DMS153 (cell line): ENCODE measurements around the gene NKD1.

Source experiments
- DNase-seq: peaks from one replicate; lab custom pipeline; 2025; lab: John Stamatoyannopoulos, UW

The NKD1 gene

DNA sequence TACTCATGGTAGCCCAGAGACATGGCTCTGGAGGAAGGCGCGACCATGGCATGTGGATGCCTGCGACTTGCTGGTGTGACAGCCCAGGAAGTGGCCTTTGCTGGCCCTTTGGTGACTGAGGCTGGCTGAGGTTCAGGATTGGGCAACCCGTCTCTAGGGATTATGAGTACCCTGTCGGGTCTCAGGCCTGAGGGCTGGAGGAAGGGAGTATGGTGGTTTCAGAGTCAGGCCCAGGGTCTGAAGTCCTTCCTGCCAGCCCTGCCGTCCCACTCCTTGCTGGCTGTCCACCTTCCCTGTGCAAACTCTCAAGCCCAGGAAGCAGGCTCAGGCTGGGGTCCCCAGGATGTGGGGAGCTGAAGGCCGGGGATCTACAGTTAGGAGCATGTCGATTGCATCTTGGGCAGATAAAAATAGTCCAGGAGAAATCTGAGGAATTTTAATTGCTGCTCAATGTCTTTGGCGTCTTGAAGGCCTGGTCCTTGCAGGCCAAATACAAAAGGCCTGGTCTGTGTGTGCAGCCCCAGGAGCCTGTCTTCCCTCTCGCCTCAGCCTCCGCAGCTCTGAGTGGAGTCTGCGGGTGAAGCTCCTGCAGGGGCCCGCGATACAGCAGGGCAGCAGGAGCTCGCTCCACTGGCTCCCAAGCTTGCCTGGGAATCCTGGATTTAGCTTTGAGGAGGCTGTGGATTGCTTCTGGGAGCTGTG, 52.5 kb downstream of the NKD1 start:
- DNase-seq, result no peak

- no peak for DNase-seq
Observed at GRCh38 chr16:50601341-50601740, 53.1 kb downstream of the NKD1 start.

DNA sequence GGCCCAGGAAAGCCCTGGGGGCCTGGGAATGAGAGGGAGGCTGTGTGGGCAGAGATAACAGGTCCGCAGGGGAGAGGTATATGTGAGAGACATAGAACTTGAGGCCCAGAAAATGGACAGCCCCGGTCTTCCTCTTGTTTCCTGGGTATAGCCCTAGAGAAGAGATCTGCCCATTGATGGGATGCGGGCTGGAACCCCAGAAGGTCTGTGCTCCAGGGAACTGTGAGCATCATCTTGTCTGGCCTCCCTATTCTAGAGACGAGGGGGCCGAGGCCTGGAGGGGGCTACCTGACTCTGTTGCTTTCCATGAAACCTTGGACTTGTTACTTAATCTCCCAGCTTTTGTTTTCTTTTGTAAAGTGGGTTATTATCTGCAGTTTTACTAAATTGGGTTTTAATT, 53.9 kb downstream of the NKD1 start:
- DNase-seq, result no peak

DNA sequence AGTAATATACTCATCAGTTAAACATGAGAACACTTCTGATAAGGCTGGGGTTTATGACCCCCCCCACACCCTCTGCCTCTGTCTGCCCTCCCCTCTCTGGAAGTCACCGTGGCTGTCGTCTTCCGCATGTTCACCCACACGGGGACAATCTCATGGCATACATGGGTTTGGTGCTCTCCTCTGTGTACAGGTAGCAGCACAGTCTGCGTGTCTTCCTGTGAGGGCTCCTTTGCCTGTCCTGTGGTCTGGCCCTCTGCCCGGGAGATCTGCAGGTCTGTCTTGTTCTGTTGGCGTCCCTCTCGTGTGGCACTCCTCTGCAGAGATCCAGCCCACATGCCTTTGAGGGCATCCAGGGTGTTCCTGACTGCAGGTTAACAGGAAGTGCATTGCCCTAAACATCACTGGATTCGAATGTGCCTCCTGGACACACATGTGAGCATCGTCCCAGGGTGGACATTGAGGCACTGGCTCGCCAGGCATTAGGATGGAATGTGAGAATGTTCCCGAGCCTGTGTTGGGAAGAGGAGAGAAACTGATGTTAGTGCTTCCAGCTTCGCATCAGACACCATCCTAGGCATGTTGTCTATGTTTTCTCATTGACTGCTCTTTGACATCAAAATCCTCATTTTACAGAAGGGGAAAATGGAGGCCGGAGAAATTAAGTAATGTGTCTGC, 54.5 kb downstream of the NKD1 start:
- no peak for DNase-seq

DNA sequence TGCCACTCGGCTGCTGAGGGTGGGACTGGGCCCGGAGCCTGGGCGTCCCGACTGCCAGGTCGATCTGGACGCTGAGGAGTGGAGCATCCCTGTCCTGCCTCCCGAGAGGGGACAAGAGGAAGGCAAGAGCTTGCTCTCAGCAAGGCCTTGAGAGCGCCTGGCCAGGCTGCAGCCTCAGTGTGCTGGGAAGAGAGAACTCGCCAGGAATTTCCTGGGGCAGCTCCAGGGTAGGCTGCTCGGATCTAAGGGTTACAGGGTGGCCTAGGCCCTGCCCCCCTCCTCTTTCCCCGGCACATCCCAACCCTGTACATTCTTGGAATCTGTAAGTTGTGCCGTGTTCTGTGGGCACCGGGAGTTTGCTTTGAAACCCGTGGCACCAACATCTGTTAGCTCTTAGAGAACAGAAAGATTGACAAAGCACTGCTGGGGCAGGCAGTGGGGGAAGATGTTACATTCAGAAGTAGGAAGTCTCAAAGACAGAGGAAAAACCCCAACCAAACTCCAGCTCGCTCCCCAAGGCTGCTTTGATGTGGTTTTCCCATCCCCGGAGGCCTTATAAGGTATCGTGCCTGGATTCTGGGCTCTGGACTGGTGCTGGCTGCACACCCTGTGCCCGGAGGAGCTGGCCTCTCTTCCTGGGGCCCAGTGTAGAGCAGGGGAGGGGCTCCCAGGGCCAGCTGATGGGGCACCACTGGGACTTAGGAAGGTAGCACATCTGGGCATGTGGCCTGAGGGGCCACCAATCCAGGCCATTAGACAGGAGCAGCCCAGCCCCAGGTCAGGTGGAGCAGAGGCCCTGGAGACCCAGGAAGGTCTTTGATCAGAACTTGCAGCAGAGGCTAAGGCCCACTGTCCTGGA, 55.2 kb downstream of the NKD1 start:
- no peak for DNase-seq

DNA sequence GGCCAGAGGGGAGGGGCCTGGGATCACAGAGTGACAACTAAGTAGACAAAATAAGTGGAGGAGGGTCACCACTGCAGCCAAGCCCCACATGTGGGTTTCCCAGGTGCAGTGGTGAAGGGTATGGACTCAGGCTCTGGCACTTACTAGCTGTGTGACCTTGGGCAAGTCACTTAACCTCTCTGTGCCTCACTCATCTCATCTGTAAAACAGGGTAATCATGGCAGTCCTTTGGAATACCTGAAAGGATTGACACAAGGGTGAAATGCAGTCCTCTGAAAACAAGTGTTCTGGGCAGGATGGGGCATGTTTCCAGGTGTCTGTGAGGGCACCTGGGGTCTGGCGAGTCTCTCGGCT, 55.8 kb downstream of the NKD1 start:
- no peak for DNase-seq

DNA sequence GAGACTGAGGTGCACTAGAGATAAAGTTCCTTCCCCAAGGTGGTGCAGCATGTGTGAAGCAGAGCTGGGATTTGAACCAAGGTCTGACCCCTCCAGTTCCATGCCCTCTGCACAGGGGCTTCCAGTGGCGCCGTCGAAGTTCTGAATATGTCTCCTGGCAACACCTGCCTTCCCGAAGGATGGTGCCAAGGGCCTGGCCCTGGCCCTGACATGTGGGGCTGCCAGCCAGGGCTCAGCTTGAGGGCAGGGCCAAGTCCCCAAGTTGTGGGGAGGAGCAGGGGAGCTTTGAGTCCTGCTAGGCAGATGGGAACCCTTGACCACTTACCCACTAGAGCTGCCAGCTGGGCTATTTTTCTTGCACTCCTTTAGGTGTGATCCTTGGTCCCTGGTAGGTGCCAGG, 56.4 kb downstream of the NKD1 start:
- no peak for DNase-seq

DNA sequence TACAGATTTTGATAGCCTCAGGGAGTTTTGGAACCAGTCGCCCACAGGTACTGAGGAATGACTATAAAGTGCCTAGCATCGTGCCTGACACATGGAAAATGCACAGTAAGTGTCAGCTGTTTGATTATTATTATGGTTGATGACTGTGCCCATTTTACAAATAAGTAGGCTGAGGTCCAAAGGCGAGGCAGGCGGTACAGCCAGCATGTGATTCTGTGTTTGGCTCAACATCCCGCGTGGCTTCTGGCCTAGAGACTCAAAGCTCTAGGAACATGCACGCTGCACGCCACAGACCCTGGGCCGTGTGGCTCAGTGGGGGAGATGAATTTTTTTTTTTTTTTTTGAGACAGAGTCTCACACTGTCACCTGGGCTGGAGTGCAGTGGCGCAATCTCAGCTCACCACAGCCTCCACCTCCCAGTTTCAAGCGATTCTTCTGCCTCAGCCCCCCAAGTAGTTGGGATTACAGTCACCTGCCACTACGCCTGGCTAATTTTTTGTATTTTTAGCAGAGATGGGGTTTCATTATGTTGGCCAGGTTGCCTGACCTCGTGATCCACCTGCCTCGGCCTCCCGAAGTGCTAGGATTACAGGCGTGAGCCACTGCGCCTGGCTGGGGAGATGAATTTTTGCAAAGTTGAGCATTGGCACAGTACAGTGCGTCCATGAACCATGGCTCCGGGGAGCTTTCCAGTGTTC, 57.7 kb downstream of the NKD1 start:
- DNase-seq, result no peak

GRCh38 chr16:50606431-50607050, 58.3 kb downstream of the NKD1 start:
- no peak for DNase-seq

DNA sequence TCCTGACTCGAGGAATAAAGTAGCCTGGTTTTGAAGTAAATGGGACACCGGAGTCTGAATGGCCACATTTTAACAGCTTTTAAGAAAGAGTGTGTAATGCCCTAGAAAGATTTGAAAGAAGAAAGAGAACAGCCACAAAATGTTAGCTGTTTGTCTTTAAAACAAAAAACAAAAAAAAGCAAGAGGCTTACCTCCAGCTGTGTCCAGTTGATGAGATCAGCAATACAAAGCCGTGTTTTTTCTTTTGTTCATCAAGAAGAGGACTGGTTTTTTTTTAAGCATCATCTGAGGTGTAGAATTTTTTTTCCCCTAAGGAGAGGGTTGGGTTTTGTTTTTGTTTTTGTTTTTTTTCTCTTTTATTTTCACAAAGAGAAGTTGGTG, 58.8 kb downstream of the NKD1 start:
- DNase-seq, result no peak

GRCh38 chr16:50607447-50607846, 59.3 kb downstream of the NKD1 start:
- no peak for DNase-seq

DNA sequence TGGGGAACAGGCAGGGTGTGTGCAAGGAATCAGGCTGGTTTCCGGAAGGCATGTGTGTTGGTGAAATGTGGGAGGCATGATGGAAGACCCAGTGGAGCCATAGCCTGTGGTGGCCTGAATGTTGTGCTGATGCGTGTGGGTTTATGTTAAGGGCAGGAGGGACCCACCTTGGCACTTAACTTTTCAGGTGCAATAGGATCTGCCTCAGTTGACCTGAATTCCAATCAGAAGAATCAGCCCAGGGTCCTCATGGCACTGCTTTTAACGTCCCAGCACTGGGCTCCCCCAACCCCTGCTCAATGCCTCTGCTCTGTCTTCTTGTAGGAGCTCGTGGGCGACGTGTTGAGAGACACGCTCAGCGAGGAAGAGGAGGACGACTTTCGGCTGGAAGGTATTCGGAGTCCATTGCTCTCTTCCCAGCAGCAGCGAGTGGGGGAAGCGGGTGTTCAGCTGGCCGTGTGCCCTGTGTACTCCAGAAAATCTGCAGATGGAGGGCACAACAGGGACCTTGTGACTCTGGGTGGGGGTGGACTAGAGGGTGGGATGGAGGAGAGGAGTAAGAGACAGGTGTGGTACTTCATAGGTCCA, 59.9 kb downstream of the NKD1 start:
- no peak for DNase-seq

- no peak for DNase-seq
Observed at GRCh38 chr16:50609049-50609448, 60.9 kb downstream of the NKD1 start.

DNA sequence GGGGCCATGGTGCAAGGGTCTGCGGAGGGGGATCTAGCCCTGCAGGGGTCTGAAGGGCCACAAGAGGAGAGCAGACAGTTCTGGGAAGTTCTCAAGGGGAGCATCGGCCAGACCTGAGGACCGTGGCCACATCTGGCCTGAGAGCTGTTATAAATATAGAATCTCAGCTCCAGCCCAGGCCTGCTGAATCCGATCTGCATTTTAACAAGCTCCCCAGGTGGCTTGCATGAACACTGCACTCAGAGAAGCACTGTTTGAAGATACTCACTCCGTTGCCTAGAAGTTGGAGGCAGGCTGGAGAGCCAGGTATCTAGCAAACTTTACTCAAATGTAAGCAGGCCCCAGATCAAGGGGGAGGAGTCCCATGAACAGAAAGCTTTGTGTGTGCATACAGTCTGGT, 61.3 kb downstream of the NKD1 start:
- DNase-seq, result no peak

- no peak for DNase-seq
Observed at GRCh38 chr16:50610331-50611262, 62.4 kb downstream of the NKD1 start.

DNA sequence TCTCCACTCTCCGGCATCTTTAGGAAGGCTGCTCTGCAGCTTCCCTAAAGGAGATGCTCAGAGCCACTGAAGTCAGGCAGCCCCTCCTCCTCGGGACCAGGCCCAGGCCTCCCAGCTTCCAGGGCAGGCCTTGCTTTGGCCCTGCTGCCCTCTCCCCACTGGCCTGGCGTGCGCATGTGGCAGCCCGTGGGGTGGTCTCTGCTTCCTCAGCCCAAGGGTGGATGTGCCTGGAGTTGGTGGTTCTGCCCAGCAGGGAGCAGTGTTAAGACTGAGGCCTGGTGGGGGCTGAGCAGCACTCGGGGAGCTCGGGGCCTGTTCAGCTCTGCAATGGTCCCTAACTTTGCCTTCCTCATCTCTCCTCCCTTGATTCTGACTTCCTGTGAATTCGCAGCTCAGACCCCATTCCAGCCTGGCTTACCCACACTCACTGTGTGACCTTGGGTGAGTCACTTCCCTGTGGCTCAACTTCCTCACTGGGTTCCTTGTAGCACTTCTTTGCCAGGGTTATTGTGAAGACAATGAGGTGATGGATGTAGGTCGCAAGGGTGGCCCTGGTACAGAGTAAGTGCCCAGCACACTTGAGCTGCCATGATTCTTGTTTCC, 63.2 kb downstream of the NKD1 start:
- DNase-seq, result no peak

- no peak for DNase-seq
Observed at GRCh38 chr16:50611995-50612848, 64.0 kb downstream of the NKD1 start.

DNA sequence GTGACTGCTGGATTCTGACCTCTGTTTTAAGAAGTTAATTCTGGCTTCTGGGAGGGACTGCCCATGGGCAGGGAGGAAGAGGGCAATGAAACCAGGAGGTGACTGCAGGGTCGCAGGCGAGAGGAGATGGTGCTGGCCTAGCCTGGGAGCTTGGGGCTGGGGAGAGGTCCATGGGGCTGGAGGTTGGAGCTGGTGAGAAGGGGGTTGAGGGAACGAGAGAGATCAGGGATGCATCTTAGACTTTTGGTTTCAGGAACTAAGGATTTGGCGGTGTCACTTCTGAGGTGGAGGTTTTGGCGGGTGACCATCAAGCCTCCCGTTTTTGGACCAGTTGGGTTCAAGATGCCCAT, 64.6 kb downstream of the NKD1 start:
- DNase-seq, result no peak

- no peak for DNase-seq
Observed at GRCh38 chr16:50613281-50613963, 65.2 kb downstream of the NKD1 start.
